Lung (tissue), 12 donors: ENCODE results near the gene ZNF711. TPM values are rescaled to one million over a fixed set of nuclear protein-coding genes. Genes with fewer than 3 reads are reported as not detected.

ENCODE experiments used
- ATAC-seq: fragments of 200-7000 bp; cut with Tn5 transposase; one replicate; pipeline ENCODE4 v1.9.1; 2020; ENCODE audit warnings: moderate number of reproducible peaks; ENCODE audit not compliant: insufficient read depth, low FRiP score
- DNase-seq, 3 donors: peaks; one replicate each; pipeline ENCODE4 v3.0.0-alpha.2; 2013 to 2017
- H3K27ac ChIP-seq, 2 donors: one replicate each; pipeline ENCODE4 v1.5.1; 2013; ENCODE audit warnings: mild to moderate bottlenecking in 2 of 2, moderate library complexity in 2 of 2, control low read depth in 1 of 2, inconsistent platforms in 1 of 2, low read depth in 1 of 2, low read length in 1 of 2
- H3K27me3 ChIP-seq, 3 donors: one replicate each; pipeline ENCODE4 v1.5.1; 2013; ENCODE audit warnings: low read length in 2 of 3; ENCODE audit not compliant: control insufficient read depth in 3 of 3, insufficient read depth in 3 of 3
- H3K36me3 ChIP-seq, 4 donors: one replicate each; pipeline ENCODE4 v1.5.1; 2013; ENCODE audit warnings: low read length in 4 of 4, mild to moderate bottlenecking in 1 of 4, moderate library complexity in 1 of 4; ENCODE audit not compliant: control insufficient read depth in 4 of 4, insufficient read depth in 4 of 4
- H3K4me1 ChIP-seq, 5 donors: one replicate each; pipeline ENCODE4 v1.5.1; 2013; ENCODE audit warnings: low read length in 5 of 5, mild to moderate bottlenecking in 2 of 5, moderate library complexity in 1 of 5; ENCODE audit not compliant: control insufficient read depth in 5 of 5, insufficient read depth in 5 of 5
- H3K4me3 ChIP-seq: one replicate; pipeline ENCODE4 v1.5.1; 2013; ENCODE audit warnings: mild to moderate bottlenecking, control low read depth, moderate library complexity
- H3K9ac ChIP-seq, 2 donors: one replicate each; pipeline ENCODE4 v1.5.1; 2013; ENCODE audit warnings: low read length in 2 of 2, control low read depth in 1 of 2; ENCODE audit not compliant: insufficient read depth in 1 of 2
- H3K9me3 ChIP-seq, 4 donors: one replicate each; pipeline ENCODE4 v1.5.1; 2013; ENCODE audit warnings: low read length in 3 of 4, mild to moderate bottlenecking in 1 of 4, moderate library complexity in 1 of 4; ENCODE audit not compliant: control insufficient read depth in 4 of 4, insufficient read depth in 3 of 4
- CTCF ChIP-seq: IDR thresholded peaks from 2 replicates; pipeline ENCODE4 v1.5.1; 2012; ENCODE audit warnings: mild to moderate bottlenecking; ENCODE audit errors: control extremely low read depth, extremely low read depth
- WGBS, 2 donors: extraction: QIAGEN DNeasy Blood & Tissue Kit; methylation state at CpG; one replicate each; pipeline ENCODE4 v1.1.7; 2013; 5-methylcytosine and 5-hydroxymethylcytosine counted together
- polyA plus RNA-seq, 2 donors: library from polyadenylated mRNA; stranded (reverse); fragments of 200-250 nt; gene quantifications; one replicate each; pipeline ENCODE4 v1.2.1, GENCODE V29; 2013
- total RNA-seq, 2 donors: library from RNA; depleted of rRNA in 1 of 2; stranded (reverse); fragments of >200 nt in 1 of 2; gene quantifications; one replicate each; pipeline ENCODE4 v1.2.1, GENCODE V29; 2014 to 2021
- donor health status: control.
- donor health status: control.
- donor health status: Bipolar disorder and iron deficiency.
- donor health status: healthy.
- donor health status: DM: yes; HTN: yes; CAD: no.

ZNF711 gene
- total and polyA plus RNA-seq, 4 donors, result 0.58 to 31.5 (median 1.2) TPM

GRCh38 chrX:85213792-85214530 is 29.8 kb upstream of the ZNF711 start:
- no peak for ATAC-seq
- no peak overlapping the region for H3K4me3 ChIP-seq
- H3K27ac ChIP-seq, result no peak overlapping the region
- TF ChIP-seq CTCF, result no peak
- no peaks in the 10 kb centered on the region for H3K9me3 ChIP-seq
- H3K36me3 ChIP-seq, result no peaks in the 10 kb centered on the region
- no peak overlapping the region for H3K9ac ChIP-seq
- WGBS, 2 donors, result 68 to 93% methylated on average over 3 of the region's 3 CpGs
- no peaks in the 10 kb centered on the region for H3K4me1 ChIP-seq
- no peak for DNase-seq
- H3K27me3 ChIP-seq, result no peaks in the 10 kb centered on the region

GRCh38 chrX:85215946-85216345 is 27.8 kb upstream of the ZNF711 start:
- H3K27me3 ChIP-seq, result no peaks in the 10 kb centered on the region
- no peak overlapping the region for H3K9ac ChIP-seq
- ATAC-seq (no peak), DNase-seq (no peak)
- no peaks in the 10 kb centered on the region for H3K9me3 ChIP-seq
- 75 to 77% methylated on average over 1 of the region's 1 CpG for WGBS, 2 donors
- H3K27ac ChIP-seq, result no peak overlapping the region
- no peaks in the 10 kb centered on the region for H3K4me1 ChIP-seq
- no peak for TF ChIP-seq CTCF
- no peak overlapping the region for H3K4me3 ChIP-seq
- no peaks in the 10 kb centered on the region for H3K36me3 ChIP-seq

DNA sequence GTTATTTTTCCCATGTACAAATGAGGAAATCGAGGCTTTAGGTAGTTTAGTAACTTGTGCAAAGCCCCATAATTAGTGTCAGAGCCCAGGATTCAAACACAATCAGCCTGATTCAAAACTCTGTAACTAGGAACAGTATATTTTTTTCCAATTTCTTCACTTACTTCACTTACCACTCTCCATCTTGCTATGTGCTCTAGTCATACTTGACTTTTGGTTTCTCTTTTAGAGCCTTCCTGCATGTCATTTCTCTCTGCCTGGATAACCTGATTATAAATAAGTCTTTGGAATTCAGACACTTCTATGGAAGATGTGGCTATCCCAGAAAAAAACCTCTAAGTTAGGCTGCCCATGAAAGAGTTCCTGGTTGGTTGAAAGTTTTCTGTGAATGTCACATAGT is 22.4 kb upstream of the ZNF711 start:
- no peak for ATAC-seq
- TF ChIP-seq CTCF, result no peak
- no peaks in the 10 kb centered on the region for H3K9me3 ChIP-seq
- no peak overlapping the region for H3K9ac ChIP-seq
- 56 to 75% methylated on average over 1 of the region's 1 CpG for WGBS, 2 donors
- peaks cover 0 to 4% (median 0%) of the 10 kb centered on the region in 3 donors for H3K27me3 ChIP-seq
- no peaks in the 10 kb centered on the region for H3K4me1 ChIP-seq
- DNase-seq, result no peak
- H3K4me3 ChIP-seq, result no peak overlapping the region
- no peak overlapping the region for H3K27ac ChIP-seq
- H3K36me3 ChIP-seq, result no peaks in the 10 kb centered on the region

DNA sequence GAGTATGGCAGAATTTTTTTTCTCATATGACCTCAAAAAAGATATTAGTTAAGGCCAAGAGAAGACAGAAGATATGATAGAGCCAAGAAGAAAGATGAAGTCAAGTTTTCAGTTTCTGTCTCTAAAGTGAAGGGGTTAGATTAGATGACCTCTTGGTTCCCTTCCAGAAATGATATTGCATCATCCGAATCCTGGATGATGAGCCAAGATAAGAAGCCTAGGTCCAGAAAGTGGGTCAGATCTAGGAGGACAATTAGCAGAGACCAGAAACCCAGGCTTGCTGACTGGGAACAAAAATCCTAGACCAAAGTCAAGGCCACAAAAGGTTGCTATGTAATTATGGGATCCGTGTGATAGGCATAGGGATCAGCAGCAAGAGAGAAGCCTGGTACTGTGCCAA is 20.4 kb upstream of the ZNF711 start:
- H3K4me1 ChIP-seq, result no peaks in the 10 kb centered on the region
- no peak overlapping the region for H3K9ac ChIP-seq
- no peaks in the 10 kb centered on the region for H3K36me3 ChIP-seq
- peaks cover 0 to 4% (median 0%) of the 10 kb centered on the region in 3 donors for H3K27me3 ChIP-seq
- no peak for DNase-seq
- no peak for TF ChIP-seq CTCF
- H3K27ac ChIP-seq, result no peak overlapping the region
- H3K4me3 ChIP-seq, result no peak overlapping the region
- WGBS, 2 donors, result 54 to 79% methylated on average over 2 of the region's 2 CpGs
- no peak for ATAC-seq
- H3K9me3 ChIP-seq, result no peaks in the 10 kb centered on the region
